GM21529 (cell line): ENCODE measurements around the gene ATP5F1A.
"Not testable (repeated sequence)": the region's sequence is repeated elsewhere in the genome, so short reads cannot be mapped to it uniquely, and the experiment has no call there.

ENCODE experiments used
- ATAC-seq: cut with Tn5 transposase; IDR thresholded peaks from one replicate; pipeline ENCODE4 v1.9.1; 2021; ENCODE audit not compliant: unreplicated experiment

The ATP5F1A gene

GRCh38 chr18:46097801-46098615, at the start of gene ATP5F1A:
TSS of gene ATP5F1A (minus strand) at chr18:46098296. CDS start at chr18:46098231, 65 bp downstream.
- peak; percentile 82 for ATAC-seq

GRCh38 chr18:46141199-46141598, 43.1 kb upstream of the ATP5F1A start:
- ATAC-seq: no peak

GRCh38 chr18:46140173-46140572, 42.1 kb upstream of the ATP5F1A start:
- no peak for ATAC-seq

GRCh38 chr18:46134920-46135675, 37.0 kb upstream of the ATP5F1A start:
- no peak for ATAC-seq

- no peak for ATAC-seq
Observed at GRCh38 chr18:46133534-46133933, 35.4 kb upstream of the ATP5F1A start.

- not testable (repeated sequence) for ATAC-seq
Observed at GRCh38 chr18:46130549-46130948, 32.5 kb upstream of the ATP5F1A start.

GRCh38 chr18:46130061-46130460, 32.0 kb upstream of the ATP5F1A start:
- no peak for ATAC-seq

- ATAC-seq: not testable (repeated sequence)
Observed at GRCh38 chr18:46126625-46127024, 28.5 kb upstream of the ATP5F1A start.

GRCh38 chr18:46113751-46114150, 15.7 kb upstream of the ATP5F1A start:
- no peak for ATAC-seq

GRCh38 chr18:46110406-46110805, 12.3 kb upstream of the ATP5F1A start:
- ATAC-seq: no peak

- no peak for ATAC-seq
Observed at GRCh38 chr18:46109386-46109785, 11.3 kb upstream of the ATP5F1A start.

GRCh38 chr18:46104128-46104911, 6.2 kb upstream of the ATP5F1A start, which contains the start of gene HAUS1:
TSS of gene HAUS1 (plus strand) at chr18:46104385. CDS start at chr18:46104412, 27 bp downstream.
- ATAC-seq: peak; percentile 97

GRCh38 chr18:46099463-46099862, 1.4 kb upstream of the ATP5F1A start:
- no peak for ATAC-seq

GRCh38 chr18:46098616-46098933, 479 bp upstream of the ATP5F1A start:
- ATAC-seq: peak; percentile 2

GRCh38 chr18:46097431-46097800, 680 bp downstream of the ATP5F1A start:
- ATAC-seq: peak; percentile 27

GRCh38 chr18:46096651-46097300, 1.3 kb downstream of the ATP5F1A start:
- peak; percentile 33 for ATAC-seq

- no peak for ATAC-seq
Observed at GRCh38 chr18:46095532-46095931, 2.6 kb downstream of the ATP5F1A start.

- not testable (repeated sequence) for ATAC-seq
Observed at GRCh38 chr18:46088501-46088900, 9.6 kb downstream of the ATP5F1A start.

GRCh38 chr18:46084431-46084830, 13.7 kb downstream of the ATP5F1A start:
- ATAC-seq: no peak

- no peak for ATAC-seq
Observed at GRCh38 chr18:46080156-46080555, 17.9 kb downstream of the ATP5F1A start.

GRCh38 chr18:46079336-46079735, 18.8 kb downstream of the ATP5F1A start:
- ATAC-seq: no peak
